ENCODE results near the gene MCCD1. TPM values are rescaled to one million over a fixed set of nuclear protein-coding genes. Genes with fewer than 3 reads are reported as not detected.

Gene MCCD1
- polyA plus RNA-seq, 2 of the 4 experiments (the other 2 are of a cell fraction) = not detected

DNA sequence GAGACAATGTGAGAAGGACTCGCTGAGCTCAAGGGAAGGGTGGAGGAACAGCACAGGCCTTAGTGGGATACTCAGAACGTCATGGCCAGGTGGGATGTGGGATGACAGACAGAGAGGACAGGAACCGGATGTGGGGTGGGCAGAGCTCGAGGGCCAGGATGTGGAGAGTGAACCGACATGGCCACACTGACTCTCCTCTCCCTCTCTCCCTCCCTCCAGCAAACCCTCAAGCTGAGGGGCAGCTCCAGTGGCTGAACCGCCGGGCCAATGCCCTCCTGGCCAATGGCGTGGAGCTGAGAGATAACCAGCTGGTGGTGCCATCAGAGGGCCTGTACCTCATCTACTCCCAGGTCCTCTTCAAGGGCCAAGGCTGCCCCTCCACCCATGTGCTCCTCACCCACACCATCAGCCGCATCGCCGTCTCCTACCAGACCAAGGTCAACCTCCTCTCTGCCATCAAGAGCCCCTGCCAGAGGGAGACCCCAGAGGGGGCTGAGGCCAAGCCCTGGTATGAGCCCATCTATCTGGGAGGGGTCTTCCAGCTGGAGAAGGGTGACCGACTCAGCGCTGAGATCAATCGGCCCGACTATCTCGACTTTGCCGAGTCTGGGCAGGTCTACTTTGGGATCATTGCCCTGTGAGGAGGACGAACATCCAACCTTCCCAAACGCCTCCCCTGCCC is 48.3 kb downstream of the MCCD1 start:
- no peak for FAIRE-seq
- Histone ChIP-seq H3K4me1 (peaks cover 6% of the 10 kb centered on the region; the same call in 1 of the 3 replicates), H3K27ac (no peak overlapping the region), H3K4me2 (no peak overlapping the region), H3K9me3 (no peaks in the 10 kb centered on the region), H3K4me3 (no peak overlapping the region)
- POLR2A ChIA-PET = no interaction called here
- no peak for ATAC-seq
- DNase-seq (ENCODE audit: low read depth in 1 of 2, low spot score in 1 of 2) = no peak
- CTCF ChIA-PET = interaction anchor here (1.4 to 18.3 kb wide), 5 partner anchors 7 to 30 kb away, joined by 4 to 338 read pairs (median 19); partner anchors contain the start of genes ATP6V1G2, NCR3 and NFKBIL1
- 75% methylated on average over 11 of the region's 19 CpGs for WGBS (ENCODE audit: missing lambda C conversion rate)
- TF ChIP-seq, protein P1, sequence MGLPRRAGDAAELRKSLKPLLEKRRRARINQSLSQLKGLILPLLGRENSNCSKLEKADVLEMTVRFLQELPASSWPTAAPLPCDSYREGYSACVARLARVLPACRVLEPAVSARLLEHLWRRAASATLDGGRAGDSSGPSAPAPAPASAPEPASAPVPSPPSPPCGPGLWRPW (IDR thresholded peaks at IDR 0.05) = no peak

DNA sequence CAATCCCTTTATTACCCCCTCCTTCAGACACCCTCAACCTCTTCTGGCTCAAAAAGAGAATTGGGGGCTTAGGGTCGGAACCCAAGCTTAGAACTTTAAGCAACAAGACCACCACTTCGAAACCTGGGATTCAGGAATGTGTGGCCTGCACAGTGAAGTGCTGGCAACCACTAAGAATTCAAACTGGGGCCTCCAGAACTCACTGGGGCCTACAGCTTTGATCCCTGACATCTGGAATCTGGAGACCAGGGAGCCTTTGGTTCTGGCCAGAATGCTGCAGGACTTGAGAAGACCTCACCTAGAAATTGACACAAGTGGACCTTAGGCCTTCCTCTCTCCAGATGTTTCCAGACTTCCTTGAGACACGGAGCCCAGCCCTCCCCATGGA is 48.8 kb downstream of the MCCD1 start:
- Histone ChIP-seq H3K4me2 (no peak overlapping the region), H3K4me3 (no peak overlapping the region), H3K27ac (no peak overlapping the region), H3K4me1 (peaks cover 6% of the 10 kb centered on the region; the same call in 1 of the 3 replicates), H3K9me3 (no peaks in the 10 kb centered on the region)
- ATAC-seq (no peak), FAIRE-seq (no peak), DNase-seq (ENCODE audit: low read depth in 1 of 2, low spot score in 1 of 2) (no peak)
- ChIA-PET POLR2A (no interaction called here), CTCF (interaction anchor here (5.3 to 18.3 kb wide), 3 partner anchors 17 to 31 kb away, joined by 18 to 338 read pairs (median 56); partner anchors contain the start of genes ATP6V1G2, NCR3 and NFKBIL1)
- no peak for TF ChIP-seq POLR2A (IDR thresholded peaks at IDR 0.05; ENCODE audit: low read length)
- TF ChIP-seq GATA3 (IDR thresholded peaks at IDR 0.05; ENCODE audit: borderline replicate concordance) = no peak
- TF ChIP-seq RCOR1 (IDR thresholded peaks at IDR 0.05; ENCODE audit: low read depth, low read length) = no peak
- TF ChIP-seq, protein P2, sequence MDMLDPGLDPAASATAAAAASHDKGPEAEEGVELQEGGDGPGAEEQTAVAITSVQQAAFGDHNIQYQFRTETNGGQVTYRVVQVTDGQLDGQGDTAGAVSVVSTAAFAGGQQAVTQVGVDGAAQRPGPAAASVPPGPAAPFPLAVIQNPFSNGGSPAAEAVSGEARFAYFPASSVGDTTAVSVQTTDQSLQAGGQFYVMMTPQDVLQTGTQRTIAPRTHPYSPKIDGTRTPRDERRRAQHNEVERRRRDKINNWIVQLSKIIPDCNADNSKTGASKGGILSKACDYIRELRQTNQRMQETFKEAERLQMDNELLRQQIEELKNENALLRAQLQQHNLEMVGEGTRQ (IDR thresholded peaks at IDR 0.05) = no peak
- TF ChIP-seq POLR2AphosphoS2 (conservative IDR thresholded peaks at IDR 0.05; ENCODE audit: low read length) = no peak
- TF ChIP-seq KDM5A (IDR thresholded peaks at IDR 0.05) = no peak
- no peak for TF ChIP-seq MYC (IDR thresholded peaks at IDR 0.05; ENCODE audit: borderline replicate concordance, low read length)
- no peak for TF ChIP-seq ZNF302 (CRISPR knock-in tag; IDR thresholded peaks at IDR 0.05)
- WGBS (ENCODE audit: missing lambda C conversion rate) = 76% methylated on average over 2 of the region's 3 CpGs

DNA sequence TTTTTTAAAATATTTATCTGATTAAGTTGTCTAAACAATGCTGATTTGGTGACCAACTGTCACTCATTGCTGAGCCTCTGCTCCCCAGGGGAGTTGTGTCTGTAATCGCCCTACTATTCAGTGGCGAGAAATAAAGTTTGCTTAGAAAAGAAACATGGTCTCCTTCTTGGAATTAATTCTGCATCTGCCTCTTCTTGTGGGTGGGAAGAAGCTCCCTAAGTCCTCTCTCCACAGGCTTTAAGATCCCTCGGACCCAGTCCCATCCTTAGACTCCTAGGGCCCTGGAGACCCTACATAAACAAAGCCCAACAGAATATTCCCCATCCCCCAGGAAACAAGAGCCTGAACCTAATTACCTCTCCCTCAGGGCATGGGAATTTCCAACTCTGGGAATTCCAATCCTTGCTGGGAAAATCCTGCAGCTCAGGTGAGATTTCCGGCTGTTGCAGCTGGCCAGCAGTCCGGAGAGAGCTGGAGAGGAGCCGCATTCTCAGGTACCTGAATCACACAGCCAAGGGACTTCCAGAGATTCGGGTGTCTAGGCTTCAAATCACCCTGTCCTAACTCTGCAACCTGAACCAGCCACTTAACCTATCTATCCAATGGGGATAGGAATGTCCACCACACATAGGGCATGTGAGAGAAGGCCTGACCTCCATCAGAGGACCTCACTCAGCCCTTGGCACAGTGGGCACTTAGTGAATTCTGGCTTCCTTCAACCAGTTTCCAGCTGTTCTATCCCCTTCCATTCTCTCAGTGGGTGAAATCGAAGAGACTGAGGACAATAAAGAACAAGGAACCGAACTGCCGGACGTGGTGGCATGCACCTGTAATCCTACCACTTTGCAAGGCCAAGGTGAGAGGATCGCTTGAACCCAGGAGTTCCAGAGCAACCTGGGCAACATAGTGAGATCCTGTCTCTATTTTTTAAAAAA is 49.7 kb downstream of the MCCD1 start:
- no peaks in the 10 kb centered on the region for H3K9me3 ChIP-seq
- CTCF ChIA-PET = interaction anchor here (3.2 to 18.3 kb wide), 4 partner anchors 9 to 32 kb away, joined by 18 to 338 read pairs (median 43); partner anchors contain the start of genes ATP6V1G2, LTA, NCR3 and NFKBIL1
- H3K4me2 ChIP-seq = no peak overlapping the region
- no peak for DNase-seq (ENCODE audit: low read depth in 1 of 2, low spot score in 1 of 2)
- peaks cover 6% of the 10 kb centered on the region; the same call in 1 of the 3 replicates for H3K4me1 ChIP-seq
- FAIRE-seq = no peak
- POLR2A ChIA-PET = no interaction called here
- 56% methylated on average over 12 of the region's 12 CpGs for WGBS (ENCODE audit: missing lambda C conversion rate)
- no peak overlapping the region for H3K27ac ChIP-seq
- no peak for ATAC-seq
- H3K4me3 ChIP-seq = no peak overlapping the region
- TF ChIP-seq TFCP2L1 (CRISPR knock-in tag; IDR thresholded peaks at IDR 0.05) = no peak
- TF ChIP-seq POLR2AphosphoS2 (conservative IDR thresholded peaks at IDR 0.05; ENCODE audit: low read length) = no peak
- TF ChIP-seq, protein P1 (IDR thresholded peaks at IDR 0.05) = no peak
- no peak for TF ChIP-seq MYC (IDR thresholded peaks at IDR 0.05; ENCODE audit: borderline replicate concordance, low read length)
- no peak for TF ChIP-seq RAD21 (conservative IDR thresholded peaks at IDR 0.05 in 1 of 2, IDR thresholded peaks at IDR 0.05 in 1 of 2)
- TF ChIP-seq EHF (CRISPR knock-in tag; IDR thresholded peaks at IDR 0.05) = no peak
- no peak for TF ChIP-seq SREBF2 (IDR thresholded peaks at IDR 0.05)
- TF ChIP-seq, protein P3, sequence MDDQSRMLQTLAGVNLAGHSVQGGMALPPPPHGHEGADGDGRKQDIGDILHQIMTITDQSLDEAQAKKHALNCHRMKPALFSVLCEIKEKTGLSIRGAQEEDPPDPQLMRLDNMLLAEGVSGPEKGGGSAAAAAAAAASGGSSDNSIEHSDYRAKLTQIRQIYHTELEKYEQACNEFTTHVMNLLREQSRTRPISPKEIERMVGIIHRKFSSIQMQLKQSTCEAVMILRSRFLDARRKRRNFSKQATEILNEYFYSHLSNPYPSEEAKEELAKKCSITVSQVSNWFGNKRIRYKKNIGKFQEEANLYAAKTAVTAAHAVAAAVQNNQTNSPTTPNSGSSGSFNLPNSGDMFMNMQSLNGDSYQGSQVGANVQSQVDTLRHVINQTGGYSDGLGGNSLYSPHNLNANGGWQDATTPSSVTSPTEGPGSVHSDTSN (IDR thresholded peaks at IDR 0.05) = no peak

All from A549 (cell line).